OCI-LY7 (cell line): ENCODE results near the gene COPZ1. TPM values are rescaled to one million over a fixed set of nuclear protein-coding genes. Genes with fewer than 3 reads are reported as not detected.
A peak's percentile ranks its signal among the peaks of the same experiment; 100 is the strongest.

Source experiments
- BruUV-seq: library from RNA; stranded (reverse); fragments of 400-500 nt; replicated peaks from 2 replicates; lab custom pipeline; 2021; lab: Mats Ljungman, UMichigan
- CTCF ChIA-PET: fragments of 300-600 bp; sonication (Branson Sonifier 250); formaldehyde crosslinking; loops from one replicate; lab custom pipeline; 2022; ENCODE audit warnings: antibody characterized with exemption; ENCODE audit not compliant: unreplicated experiment; lab: Charles Lee
- POLR2A ChIA-PET: fragments of 300-600 bp; sonication (Branson Sonifier 250); formaldehyde crosslinking; loops from one replicate; lab custom pipeline; 2022; ENCODE audit warnings: antibody characterized with exemption; lab: Charles Lee
- DNase-seq: peaks from one replicate; pipeline ENCODE4 v3.0.0-alpha.2; 2015; ENCODE audit warnings: low spot score
- H2AFZ ChIP-seq: fragments of 200-600 bp; sonication (generic), shearing (Covaris generic); 2 replicates; pipeline ENCODE4 v1.6.1; 2014; ENCODE audit warnings: mild to moderate bottlenecking, antibody characterized with exemption, low read length, moderate library complexity
- H3K27ac ChIP-seq: fragments of 200-600 bp; sonication (generic); 2 replicates; pipeline ENCODE4 v1.5.1; 2014; ENCODE audit warnings: mixed run types, low read depth, mild to moderate bottlenecking, moderate library complexity, low read length, inconsistent platforms; ENCODE audit not compliant: poor library complexity, severe bottlenecking
- H3K36me3 ChIP-seq: fragments of 200-600 bp; sonication (generic); 2 replicates; pipeline ENCODE4 v1.6.1; 2014; ENCODE audit warnings: mild to moderate bottlenecking, antibody characterized with exemption, low read length, moderate library complexity, mixed read lengths; ENCODE audit not compliant: insufficient read depth
- H3K4me1 ChIP-seq: fragments of 200-600 bp; sonication (generic); 2 replicates; pipeline ENCODE4 v1.5.1; 2014; ENCODE audit warnings: mild to moderate bottlenecking, low read length; ENCODE audit not compliant: insufficient read depth, poor library complexity, severe bottlenecking
- H3K4me2 ChIP-seq: fragments of 200-600 bp; sonication (generic); 2 replicates; pipeline ENCODE4 v1.6.1; 2014; ENCODE audit warnings: mild to moderate bottlenecking, low read length
- H3K4me3 ChIP-seq: fragments of 200-600 bp; sonication (generic); 2 replicates; pipeline ENCODE4 v1.5.1; 2014; ENCODE audit warnings: mild to moderate bottlenecking, low read depth, low read length; ENCODE audit not compliant: poor library complexity, severe bottlenecking
- H3K79me2 ChIP-seq: fragments of 200-600 bp; sonication (generic); 2 replicates; pipeline ENCODE4 v1.6.1; 2016; ENCODE audit warnings: low read depth, mild to moderate bottlenecking, low read length, moderate library complexity, mixed read lengths; ENCODE audit not compliant: insufficient read depth
- H3K9me2 ChIP-seq: fragments of 200-600 bp; sonication (generic); 2 replicates; pipeline ENCODE4 v1.6.1; 2016; ENCODE audit warnings: mild to moderate bottlenecking, low read length, mixed read lengths; ENCODE audit not compliant: insufficient read depth
- H3K9me3 ChIP-seq: fragments of 200-600 bp; sonication (generic); 2 replicates; pipeline ENCODE4 v1.6.1; 2014; ENCODE audit warnings: mild to moderate bottlenecking, mixed run types, low read length, mixed read lengths
- H4K20me1 ChIP-seq: fragments of 200-600 bp; sonication (generic); 2 replicates; pipeline ENCODE4 v1.6.1; 2014; ENCODE audit warnings: mild to moderate bottlenecking, antibody characterized with exemption, low read length, moderate library complexity, mixed read lengths; ENCODE audit not compliant: insufficient read depth
- EZH2phosphoT487 ChIP-seq: fragments of 200-600 bp; sonication (generic); IDR thresholded peaks from 2 replicates; pipeline ENCODE4 v1.6.1; 2018; ENCODE audit warnings: low read depth, borderline replicate concordance, mild to moderate bottlenecking, mixed run types, antibody characterized with exemption, low read length, moderate library complexity, mixed read lengths
- intact Hi-C: fragments of 100-400 bp; cut with micrococcal nuclease; formaldehyde crosslinking; loops from one replicate; pipeline ENCODE4 v1.10.0; 2022; ENCODE audit not compliant: unreplicated experiment
- total RNA-seq, 2 experiments: library from RNA; depleted of rRNA in 1 of 2; stranded (reverse); fragments of >200 nt in 1 of 2; shearing (Covaris generic) in 1 of 2; gene quantifications; 2 replicates each; pipeline ENCODE4 v1.2.3, GENCODE V29; 2014 to 2022
- TF ChIP-seq, protein P1 (sequence below): fragments of 200-600 bp; sonication (generic); conservative IDR thresholded peaks from 2 replicates; pipeline ENCODE4 v1.5.1; 2014; ENCODE audit warnings: mild to moderate bottlenecking, antibody characterized with exemption, low read length, moderate library complexity, mixed read lengths

The COPZ1 gene
- total RNA-seq, 2 experiments from 2014 or later: 86.0 to 121 TPM

DNA sequence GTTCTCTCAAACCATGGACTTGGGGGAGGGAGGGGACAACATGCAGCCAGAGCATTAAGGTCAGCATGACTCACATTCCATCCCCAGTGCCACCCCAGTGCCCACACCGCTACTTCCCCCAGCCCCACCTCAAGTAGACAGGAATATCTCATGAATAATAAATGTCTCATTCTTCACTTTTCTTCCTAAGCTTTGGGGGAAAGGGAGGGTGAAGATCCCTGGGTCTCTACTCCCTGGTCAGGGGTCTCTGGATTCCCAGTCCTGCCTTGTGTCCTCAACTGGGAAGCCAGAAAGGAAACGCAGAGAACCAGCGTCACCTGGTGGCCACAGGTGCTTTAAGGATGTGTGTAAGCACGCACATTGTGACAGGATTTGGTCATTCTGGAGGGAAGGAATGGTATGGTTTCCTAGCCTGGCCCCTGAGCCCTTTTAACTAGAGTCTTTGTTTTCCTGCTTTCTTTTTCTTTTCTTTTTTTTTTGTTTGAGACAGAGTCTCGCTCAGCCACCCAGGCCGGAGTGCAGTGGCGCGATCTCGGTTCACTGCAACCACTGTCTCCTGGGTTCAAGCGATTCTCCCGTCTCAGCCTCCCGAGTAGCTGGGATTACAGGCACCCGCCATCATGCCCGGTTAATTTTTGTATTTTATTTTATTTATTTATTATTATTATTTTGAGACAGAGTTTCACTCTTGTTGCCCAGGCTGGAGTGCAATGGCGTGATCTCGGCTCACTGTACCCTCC is 36.0 kb downstream of the COPZ1 start:
- no peaks in the 10 kb centered on the region for H4K20me1 ChIP-seq
- intact Hi-C loops: loop anchor here (1.0 kb wide), 3 partner anchors 67 to 141 kb away; no protein-coding TSS in a partner anchor
- H3K4me3 ChIP-seq: no peak overlapping the region
- peak; percentile 78 for DNase-seq
- no TSS peak for BruUV-seq
- H3K9me2 ChIP-seq: no peaks in the 10 kb centered on the region
- H2AFZ ChIP-seq: no peak overlapping the region
- no peaks in the 10 kb centered on the region for H3K36me3 ChIP-seq
- TF ChIP-seq EZH2phosphoT487: no peak
- TF ChIP-seq, protein P1, sequence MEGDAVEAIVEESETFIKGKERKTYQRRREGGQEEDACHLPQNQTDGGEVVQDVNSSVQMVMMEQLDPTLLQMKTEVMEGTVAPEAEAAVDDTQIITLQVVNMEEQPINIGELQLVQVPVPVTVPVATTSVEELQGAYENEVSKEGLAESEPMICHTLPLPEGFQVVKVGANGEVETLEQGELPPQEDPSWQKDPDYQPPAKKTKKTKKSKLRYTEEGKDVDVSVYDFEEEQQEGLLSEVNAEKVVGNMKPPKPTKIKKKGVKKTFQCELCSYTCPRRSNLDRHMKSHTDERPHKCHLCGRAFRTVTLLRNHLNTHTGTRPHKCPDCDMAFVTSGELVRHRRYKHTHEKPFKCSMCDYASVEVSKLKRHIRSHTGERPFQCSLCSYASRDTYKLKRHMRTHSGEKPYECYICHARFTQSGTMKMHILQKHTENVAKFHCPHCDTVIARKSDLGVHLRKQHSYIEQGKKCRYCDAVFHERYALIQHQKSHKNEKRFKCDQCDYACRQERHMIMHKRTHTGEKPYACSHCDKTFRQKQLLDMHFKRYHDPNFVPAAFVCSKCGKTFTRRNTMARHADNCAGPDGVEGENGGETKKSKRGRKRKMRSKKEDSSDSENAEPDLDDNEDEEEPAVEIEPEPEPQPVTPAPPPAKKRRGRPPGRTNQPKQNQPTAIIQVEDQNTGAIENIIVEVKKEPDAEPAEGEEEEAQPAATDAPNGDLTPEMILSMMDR: peak; percentile 96
- CTCF ChIA-PET: interaction anchor here (0.6 to 1.2 kb wide), 3 partner anchors 139 to 146 kb away, joined by 3 read pairs; no protein-coding TSS in a partner anchor
- POLR2A ChIA-PET: interaction anchor here (1.0 kb wide), 1 partner anchor 68 kb away, joined by 3 read pairs; no protein-coding TSS in a partner anchor
- no peaks in the 10 kb centered on the region for H3K9me3 ChIP-seq
- no peak overlapping the region for H3K4me2 ChIP-seq
- no peaks in the 10 kb centered on the region for H3K79me2 ChIP-seq
- H3K4me1 ChIP-seq: peaks cover 53% of the 10 kb centered on the region
- H3K27ac ChIP-seq: peak overlapping the region; percentile 55

GRCh38 chr12:54363047-54363446 is 38.1 kb downstream of the COPZ1 start:
- ChIA-PET POLR2A (interaction anchor here (0.6 kb wide), 1 partner anchor 148 kb away, joined by 3 read pairs; no protein-coding TSS in a partner anchor), CTCF (interaction anchor here (1.0 kb wide), 1 partner anchor 138 kb away, joined by 3 read pairs; no protein-coding TSS in a partner anchor)
- no peak for DNase-seq
- no peaks in the 10 kb centered on the region for H3K9me3 ChIP-seq
- H3K9me2 ChIP-seq: no peaks in the 10 kb centered on the region
- H3K79me2 ChIP-seq: no peaks in the 10 kb centered on the region
- H3K27ac ChIP-seq: no peak overlapping the region
- no peak overlapping the region for H3K4me2 ChIP-seq
- no peaks in the 10 kb centered on the region for H3K36me3 ChIP-seq
- no peaks in the 10 kb centered on the region for H4K20me1 ChIP-seq
- no peak for TF ChIP-seq EZH2phosphoT487
- TF ChIP-seq, protein P1: no peak
- intact Hi-C loops: no loop called here
- no peak overlapping the region for H3K4me3 ChIP-seq
- peaks cover 42% of the 10 kb centered on the region for H3K4me1 ChIP-seq
- no peak overlapping the region for H2AFZ ChIP-seq
- no TSS peak for BruUV-seq

- intact Hi-C loops: no loop called here
Observed at GRCh38 chr12:54363618-54364017, 38.7 kb downstream of the COPZ1 start.

More at GRCh38 chr12:54363618-54364017, 38.7 kb downstream of the COPZ1 start:
- no peak overlapping the region for H2AFZ ChIP-seq
- no peaks in the 10 kb centered on the region for H3K9me3 ChIP-seq
- H3K27ac ChIP-seq: no peak overlapping the region
- DNase-seq: no peak
- H3K4me2 ChIP-seq: no peak overlapping the region
- H3K79me2 ChIP-seq: no peaks in the 10 kb centered on the region
- H3K9me2 ChIP-seq: no peaks in the 10 kb centered on the region
- ChIA-PET CTCF (interaction anchor here (1.0 kb wide), 1 partner anchor 139 kb away, joined by 3 read pairs; no protein-coding TSS in a partner anchor), POLR2A (no interaction called here)
- H3K4me1 ChIP-seq: peaks cover 42% of the 10 kb centered on the region
- H3K4me3 ChIP-seq: no peak overlapping the region
- BruUV-seq: no TSS peak
- TF ChIP-seq, protein P1: no peak
- TF ChIP-seq EZH2phosphoT487: no peak
- no peaks in the 10 kb centered on the region for H4K20me1 ChIP-seq
- no peaks in the 10 kb centered on the region for H3K36me3 ChIP-seq
